ENCODE data around the gene ABCG8. TPM values are rescaled to one million over a fixed set of nuclear protein-coding genes. Genes with fewer than 3 reads are reported as not detected.

The ABCG8 gene
- total and polyA plus RNA-seq, 2 donors (not counting 3 experiments of a cell fraction or from before 2014, with no cell fraction given) = not detected

- BruUV-seq (replicated peaks) = no TSS peak
- ChIA-PET POLR2A (no interaction called here), CTCF (interaction anchor here (0.7 to 1.0 kb wide), 2 partner anchors 59 to 207 kb away, joined by 3 to 6 read pairs; no protein-coding TSS in a partner anchor)
- H3K4me3 ChIP-seq (replicated peaks in 1 of 3; ENCODE audit: insufficient read depth in 1 of 3, low read depth in 1 of 3, low read length in 3 of 3) = no peak overlapping the region
- DNase-seq (ENCODE audit: low read depth, low spot score) (peak; percentile 77), FAIRE-seq (peak; percentile 87)
- no peaks in the 10 kb centered on the region for H3K79me2 ChIP-seq (ENCODE audit: control insufficient read depth, insufficient read depth, low read length)
- no peaks in the 10 kb centered on the region for H3K9me1 ChIP-seq (replicated peaks; ENCODE audit: control insufficient read depth, extremely low read depth, insufficient read depth, low read length)
- peak overlapping the region; percentile 39 for H3K4me2 ChIP-seq (ENCODE audit: insufficient read depth, low read length)
- dilution Hi-C loops (cut with MboI; ENCODE audit: extremely low pct_ligation_motif_present, low sequenced_read_pairs) (no loop called here), intact Hi-C loops (cut with micrococcal nuclease) (no loop called here)
- no peak overlapping the region for H3K27ac ChIP-seq (ENCODE audit: insufficient read depth, low read depth, low read length)
- H3K9ac ChIP-seq (replicated peaks; ENCODE audit: extremely low read depth, insufficient read depth, low read length) = no peak overlapping the region
- H3K36me3 ChIP-seq (ENCODE audit: control insufficient read depth in 2 of 2, extremely low read depth in 1 of 2, insufficient read depth in 2 of 2, low read length in 2 of 2) = no peaks in the 10 kb centered on the region
- H4K20me1 ChIP-seq (replicated peaks; ENCODE audit: control insufficient read depth, extremely low read depth, insufficient read depth, low read length) = no peaks in the 10 kb centered on the region
- H3K9me3 ChIP-seq (replicated peaks; ENCODE audit: control insufficient read depth, insufficient read depth, low read length) = no peaks in the 10 kb centered on the region
- no peak overlapping the region for H2AFZ ChIP-seq (ENCODE audit: low read depth, low read length)
- H3K4me1 ChIP-seq (ENCODE audit: control insufficient read depth, extremely low read depth, insufficient read depth, low read length) = peaks cover 10% of the 10 kb centered on the region
- peaks cover 5 to 6% of the 10 kb centered on the region in 2 experiments for H3K27me3 ChIP-seq (ENCODE audit: control insufficient read depth in 2 of 2, insufficient read depth in 2 of 2, low read length in 2 of 2)
- TF ChIP-seq FOS (IDR thresholded peaks at IDR 0.05; ENCODE audit: borderline replicate concordance, insufficient read depth, low read length) = peak; percentile 78
- TF ChIP-seq MAX (IDR thresholded peaks at IDR 0.05; ENCODE audit: insufficient read depth, insufficient read length) = peak; percentile 80
- no peak for TF ChIP-seq MYC (IDR thresholded peaks at IDR 0.05; ENCODE audit: low read depth, low read length)
- TF ChIP-seq POLR2A (IDR thresholded peaks at IDR 0.05; ENCODE audit: low read depth, low read length) = no peak
- no peak for TF ChIP-seq CTCF (IDR thresholded peaks at IDR 0.05; ENCODE audit: extremely low read depth in 1 of 2, insufficient read depth in 1 of 2, low read depth in 1 of 2, low read length in 2 of 2)
- peak; percentile 72 for TF ChIP-seq JUN (IDR thresholded peaks at IDR 0.05; ENCODE audit: borderline replicate concordance, insufficient read depth, insufficient read length, low read depth)
- no peak for TF ChIP-seq POLR2AphosphoS5 (IDR thresholded peaks at IDR 0.05; ENCODE audit: insufficient read depth, low read depth, low read length)
- TF ChIP-seq GATA2 (IDR thresholded peaks at IDR 0.05; ENCODE audit: insufficient read depth, insufficient read length, low read depth, low read length) = no peak
- TF ChIP-seq EZH2 (IDR thresholded peaks at IDR 0.05; ENCODE audit: borderline replicate concordance, low read depth, low read length, severe bottlenecking) = no peak
These were observed 20.0 kb upstream of the ABCG8 start for GRCh38 chr2:43818761-43819160.
